Adrenal gland (tissue), 5 donors: ENCODE results near the gene RELCH.

ENCODE experiments used
- CTCF ChIP-seq, 6 experiments: fragments of 450-650 bp in 4 of 6; fragments of 200-600 bp in 2 of 6; sonication (generic) in 1 of 6; IDR thresholded peaks; 1 replicate in 5 of 6; 2 replicates in 1 of 6; pipeline versions ENCODE4 v1.5.1 to v1.8.0; 2016 to 2021; ENCODE audit warnings: antibody characterized with exemption in 6 of 6, mild to moderate bottlenecking in 2 of 6, moderate library complexity in 1 of 6
- POLR2A ChIP-seq, 2 donors: fragments of 450-650 bp; IDR thresholded peaks; one replicate each; pipeline ENCODE4 v1.6.1; 2017; ENCODE audit warnings: antibody characterized with exemption in 2 of 2, mild to moderate bottlenecking in 2 of 2, moderate library complexity in 1 of 2
- donor health status: DM: no; HTN: no; CAD: no.

DNA sequence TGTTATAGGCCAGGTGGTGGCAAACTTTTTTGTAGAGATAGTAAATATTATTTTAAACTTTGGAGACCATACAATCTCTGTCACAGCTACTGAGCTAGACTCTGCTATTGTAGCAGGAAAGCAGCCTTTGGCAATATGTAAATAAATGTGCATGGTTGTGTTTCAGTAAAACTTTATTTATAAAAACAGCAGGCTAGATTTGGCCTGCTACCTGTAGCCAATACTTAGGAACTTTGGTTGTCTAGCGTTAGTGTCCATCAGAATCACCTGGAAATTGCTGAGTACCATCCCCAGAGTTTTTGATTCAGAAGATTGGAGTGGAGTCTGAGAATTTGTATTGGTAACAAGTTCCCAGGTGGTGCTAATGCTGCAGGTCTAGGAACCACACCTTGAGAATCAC is 114.3 kb downstream of the RELCH start:
- TF ChIP-seq CTCF (IDR thresholded peaks at IDR 0.05), result no peak
- no peak for TF ChIP-seq POLR2A (IDR thresholded peaks at IDR 0.05)
